Skin epidermis (tissue), 12 donors: ENCODE measurements around the gene TRRAP.
A peak's percentile ranks its signal among the peaks of the same experiment; 100 is the strongest.
"Not testable (repeated sequence)": the region's sequence is repeated elsewhere in the genome, so short reads cannot be mapped to it uniquely, and the experiment has no call there.

ENCODE experiments used
- H3K27ac ChIP-seq, 21 experiments: fragments of 200-600 bp; sonication (generic) in 11 of 21; one replicate each; pipeline ENCODE4 v1.5.0; 2020; ENCODE audit warnings: mild to moderate bottlenecking in 3 of 21, inconsistent platforms in 2 of 21, moderate library complexity in 2 of 21
- H3K4me3 ChIP-seq, 7 experiments: fragments of 200-600 bp; sonication (generic) in 2 of 7; one replicate each; pipeline ENCODE4 v1.5.0; 2020; ENCODE audit warnings: inconsistent platforms in 2 of 7, mild to moderate bottlenecking in 2 of 7, moderate library complexity in 1 of 7

TRRAP gene

GRCh38 chr7:98878365-98879197, at the start of gene TRRAP:
TRRAP (plus strand) TSS chr7:98878532; CDS start chr7:98881151, 2,619 bp downstream.
- Histone ChIP-seq H3K4me3 (peak within 1 kb of the TSS; percentile 76 to 99 (median 93)), H3K27ac (peak within 1 kb of the TSS; percentile 96 to 100 (median 99))

DNA sequence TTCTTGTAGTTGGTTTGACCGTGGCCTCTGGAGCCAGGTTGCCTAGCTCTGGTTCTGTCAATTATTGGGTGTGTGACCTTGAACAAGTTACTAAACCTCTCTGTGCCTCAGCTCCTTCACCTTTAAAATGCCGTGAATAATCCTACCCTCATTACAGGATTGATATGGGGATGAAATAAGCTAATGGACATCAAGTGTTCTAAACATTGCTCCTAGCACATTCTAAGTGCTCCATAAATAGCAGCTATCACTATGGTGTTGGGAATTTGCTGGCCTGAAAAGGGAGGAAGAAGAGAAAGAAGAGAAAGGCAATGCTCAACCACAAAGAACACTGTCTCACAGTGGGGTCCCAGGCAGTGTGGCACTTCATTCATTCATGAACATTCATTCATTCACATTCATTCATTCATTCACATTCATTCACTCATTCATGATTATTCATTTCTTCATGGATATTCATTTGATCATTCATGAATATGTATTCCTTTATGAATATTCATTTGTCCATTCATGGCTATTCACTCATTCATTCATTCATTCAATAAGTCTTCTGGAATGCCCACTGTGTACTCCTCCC, 47.3 kb upstream of the TRRAP start:
- Histone ChIP-seq H3K4me3 (no peak overlapping the region), H3K27ac (no peak overlapping the region)

GRCh38 chr7:98831641-98832221, 46.6 kb upstream of the TRRAP start:
- H3K27ac ChIP-seq, result no peak overlapping the region
- H3K4me3 ChIP-seq, result no peak overlapping the region

DNA sequence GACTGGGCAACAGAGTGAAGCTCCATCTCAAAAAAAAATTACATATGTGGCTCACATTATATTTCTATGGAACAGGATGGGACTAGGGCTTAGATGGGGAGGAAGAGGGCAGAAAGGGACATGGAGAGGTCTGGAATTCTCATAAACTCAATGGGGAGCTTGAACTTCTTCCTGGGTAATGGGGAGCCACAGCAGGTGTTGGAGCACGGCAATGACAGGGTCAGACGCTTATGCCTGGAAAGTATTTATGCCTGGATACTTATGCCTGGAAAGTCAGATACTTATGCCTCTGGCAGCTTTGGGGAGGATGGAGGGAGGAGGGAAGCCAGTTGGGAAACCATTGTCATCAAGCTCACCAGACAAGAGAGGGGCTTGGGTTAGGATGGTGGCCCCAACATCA, 45.3 kb upstream of the TRRAP start:
- H3K4me3 ChIP-seq, result no peak overlapping the region
- H3K27ac ChIP-seq, result no peak overlapping the region

GRCh38 chr7:98834949-98835348, 43.4 kb upstream of the TRRAP start:
- H3K4me3 ChIP-seq, result no peak overlapping the region
- H3K27ac ChIP-seq, result no peak overlapping the region

DNA sequence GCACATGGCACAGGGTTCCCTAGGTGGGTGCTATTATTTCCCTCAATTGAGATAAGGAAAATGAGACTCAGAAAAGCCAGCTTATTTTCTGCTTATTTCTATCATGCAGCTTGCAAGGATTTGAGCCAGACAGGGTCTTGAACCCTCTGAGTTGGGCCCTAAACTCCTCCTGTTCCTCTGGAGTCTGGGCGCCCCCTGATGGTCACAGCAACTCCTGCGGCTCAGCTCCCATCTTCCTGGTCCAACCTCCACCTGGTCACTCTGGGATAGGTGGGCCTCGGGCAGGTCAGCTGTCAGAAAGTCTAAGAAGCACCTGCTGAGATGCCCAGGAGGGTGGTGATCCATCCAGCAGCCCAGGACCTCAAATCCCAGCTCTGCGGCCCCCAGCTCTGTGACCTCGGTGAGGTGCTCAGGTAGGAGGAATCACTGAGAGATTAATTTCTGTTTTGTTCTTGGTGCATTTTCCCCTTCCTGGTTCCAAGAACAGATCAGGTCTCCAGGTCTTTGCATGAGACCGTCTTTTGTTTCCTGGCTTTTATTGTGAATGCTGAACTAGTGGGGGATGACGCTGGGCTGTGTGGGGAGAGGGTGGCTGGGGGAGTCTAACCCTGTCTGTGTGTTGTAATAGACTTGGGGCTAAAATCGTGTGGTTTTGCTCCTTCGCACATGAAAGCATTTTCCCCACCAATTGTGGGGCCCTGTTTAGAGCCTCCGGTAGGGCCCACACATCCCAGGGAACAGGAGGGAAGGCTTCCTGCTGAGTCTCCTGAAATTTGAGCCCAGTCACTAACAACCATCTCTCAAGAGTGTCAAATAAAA, 41.3 kb upstream of the TRRAP start:
- no peak overlapping the region for H3K4me3 ChIP-seq

GRCh38 chr7:98837630-98837972, 40.7 kb upstream of the TRRAP start:
- Histone ChIP-seq H3K27ac (no peak overlapping the region), H3K4me3 (no peak overlapping the region)

More for the DNA sequence above, 41.3 kb upstream of the TRRAP start:
- no peak overlapping the region for H3K27ac ChIP-seq

GRCh38 chr7:98840096-98840495, 38.2 kb upstream of the TRRAP start:
- no peak overlapping the region for H3K4me3 ChIP-seq
- no peak overlapping the region for H3K27ac ChIP-seq

GRCh38 chr7:98840722-98841121, 37.6 kb upstream of the TRRAP start:
- Histone ChIP-seq H3K27ac (no peak overlapping the region), H3K4me3 (no peak overlapping the region)

DNA sequence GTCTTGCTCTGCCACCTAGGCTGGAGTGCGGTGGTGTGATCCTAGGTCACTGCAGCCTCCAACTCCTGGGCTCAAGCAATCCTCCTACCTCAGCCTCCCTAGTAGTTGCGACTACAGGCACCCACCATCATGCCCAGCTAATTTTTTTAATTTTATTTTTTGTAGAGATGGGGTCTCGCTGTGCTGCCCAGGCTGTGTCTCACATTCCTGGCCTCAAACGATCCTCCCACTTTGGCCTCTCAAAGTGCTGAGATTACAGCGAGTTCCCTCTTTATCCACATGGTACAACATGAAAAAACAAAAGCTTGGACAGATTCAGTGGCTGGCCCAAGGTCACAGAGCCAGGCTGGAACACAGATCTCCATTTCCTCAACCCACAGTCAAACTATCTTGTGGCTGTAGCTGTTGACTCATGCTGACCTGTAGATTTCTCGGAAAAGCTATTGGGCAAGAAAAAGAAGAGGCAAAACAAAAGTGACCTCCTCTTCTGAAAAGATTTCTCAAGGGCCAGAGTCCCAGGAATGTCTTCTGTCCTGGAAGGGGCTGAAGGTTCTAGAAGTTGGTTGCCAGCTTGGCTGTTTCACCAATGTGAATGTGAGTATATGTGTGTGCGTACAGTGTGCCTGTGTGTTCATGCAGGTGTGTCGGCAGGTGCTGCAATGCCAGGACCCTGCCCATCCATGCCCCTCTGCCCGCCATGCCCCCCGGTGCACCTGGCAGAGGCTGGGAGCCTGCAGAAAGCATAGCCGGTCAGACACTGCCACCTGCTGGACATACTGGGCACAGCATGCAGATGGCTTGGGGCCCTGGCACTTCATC, 36.9 kb upstream of the TRRAP start:
- Histone ChIP-seq H3K4me3 (no peak overlapping the region), H3K27ac (no peak overlapping the region)

GRCh38 chr7:98842552-98842951, 35.8 kb upstream of the TRRAP start:
- not testable (repeated sequence) for H3K4me3 ChIP-seq, H3K27ac ChIP-seq

DNA sequence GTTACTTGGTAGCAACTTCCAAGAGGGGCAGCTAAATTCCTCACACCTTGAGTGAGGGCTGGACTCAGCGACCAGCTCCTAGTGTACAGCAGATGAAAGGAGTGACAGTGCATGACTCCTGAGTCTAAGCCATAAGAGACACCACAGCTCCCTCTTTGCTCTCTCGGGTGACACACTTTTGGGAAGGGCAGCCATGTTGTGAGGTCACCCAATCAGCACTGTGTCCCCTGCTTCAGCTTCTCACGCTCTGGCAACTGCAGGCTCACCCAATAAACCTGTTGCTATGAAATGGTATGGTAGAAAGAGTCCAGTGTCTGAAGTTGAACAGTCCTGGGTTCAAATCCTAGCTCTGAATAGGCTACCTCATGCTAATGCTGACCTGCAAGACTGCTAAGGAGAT, 29.4 kb upstream of the TRRAP start:
- Histone ChIP-seq H3K4me3 (no peak overlapping the region), H3K27ac (no peak overlapping the region)

DNA sequence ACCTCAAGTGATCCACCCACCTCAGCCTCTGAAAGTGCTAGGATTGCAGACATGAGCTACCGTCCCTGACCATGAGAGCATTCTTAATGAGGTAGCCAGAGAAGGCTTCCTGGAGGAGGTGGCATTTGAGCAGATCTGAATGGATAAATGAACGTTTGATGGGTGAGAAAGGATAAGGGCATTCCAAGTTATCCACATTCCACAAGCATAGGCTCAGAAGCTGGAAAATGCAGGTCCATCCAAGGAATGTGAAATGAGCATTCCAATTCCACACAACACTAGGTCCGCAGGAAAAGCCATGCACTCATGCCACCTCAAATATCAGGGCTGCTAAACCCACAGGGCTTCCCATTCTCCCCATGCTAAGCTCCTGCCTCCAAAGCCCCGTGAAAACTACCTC, 25.5 kb upstream of the TRRAP start:
- Histone ChIP-seq H3K4me3 (no peak overlapping the region), H3K27ac (no peak overlapping the region)

DNA sequence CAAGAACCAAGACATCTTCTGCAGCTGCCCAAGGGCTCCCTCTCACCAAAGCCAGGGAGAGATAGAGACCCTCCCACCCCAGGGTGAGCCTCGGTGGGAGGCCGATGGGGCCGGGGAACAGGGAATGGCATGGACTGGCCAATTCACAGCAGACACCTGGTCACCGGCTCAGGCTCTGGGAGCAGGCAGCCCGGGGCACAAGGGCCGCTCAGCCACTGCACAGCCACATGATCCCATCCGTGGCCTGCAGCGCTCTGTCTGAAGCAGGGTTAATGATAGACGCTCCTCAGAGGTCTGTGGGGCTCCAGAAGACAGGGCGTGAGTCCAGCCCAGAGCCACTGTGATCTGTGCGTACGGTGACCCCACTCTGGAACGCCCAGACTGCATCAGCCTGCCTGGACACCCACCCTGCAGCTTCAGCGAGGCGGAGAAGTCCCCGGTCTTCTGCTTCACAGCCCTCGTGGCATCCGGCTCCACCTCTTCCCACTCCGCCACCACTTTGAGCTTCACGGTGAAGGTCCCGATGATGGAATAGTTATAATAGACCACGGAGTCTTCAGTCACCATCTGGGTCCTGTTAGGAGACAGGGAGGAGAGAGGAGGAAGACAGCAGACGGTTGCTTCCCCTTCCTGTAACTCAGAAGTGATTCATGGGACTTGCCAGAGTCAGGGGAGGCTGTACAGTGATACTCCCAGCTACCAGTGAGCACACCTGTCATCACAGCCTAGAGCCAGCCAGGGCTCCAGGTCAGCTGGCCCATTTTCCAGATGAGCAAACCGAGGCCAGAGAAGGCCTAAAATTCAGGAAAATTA, 22.5 kb upstream of the TRRAP start:
- Histone ChIP-seq H3K27ac (no peak overlapping the region), H3K4me3 (no peak overlapping the region)

DNA sequence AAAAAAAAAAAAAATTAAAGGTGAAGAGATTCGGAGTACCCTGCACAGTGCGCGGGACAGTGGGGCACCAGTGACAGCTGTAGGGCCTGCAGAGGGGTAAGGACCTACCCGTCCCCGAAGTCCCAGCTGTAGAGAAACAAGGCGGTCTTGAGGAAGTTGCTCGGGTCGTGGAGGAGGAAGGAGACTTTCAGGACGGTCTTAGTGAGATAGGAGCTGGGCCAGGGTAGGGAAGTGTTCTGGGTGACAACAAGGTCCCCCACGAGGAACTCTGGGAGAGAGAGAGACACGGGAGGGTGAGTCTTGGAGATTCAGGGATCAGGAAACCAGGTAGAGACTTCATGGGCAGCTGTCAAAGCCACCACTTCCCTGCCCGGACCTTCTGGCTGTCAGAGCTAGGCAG, 18.3 kb upstream of the TRRAP start:
- H3K27ac ChIP-seq, result no peak overlapping the region
- no peak overlapping the region for H3K4me3 ChIP-seq

- Histone ChIP-seq H3K27ac (no peak overlapping the region), H3K4me3 (no peak overlapping the region)
Measured at GRCh38 chr7:98862203-98862602, 16.1 kb upstream of the TRRAP start.

DNA sequence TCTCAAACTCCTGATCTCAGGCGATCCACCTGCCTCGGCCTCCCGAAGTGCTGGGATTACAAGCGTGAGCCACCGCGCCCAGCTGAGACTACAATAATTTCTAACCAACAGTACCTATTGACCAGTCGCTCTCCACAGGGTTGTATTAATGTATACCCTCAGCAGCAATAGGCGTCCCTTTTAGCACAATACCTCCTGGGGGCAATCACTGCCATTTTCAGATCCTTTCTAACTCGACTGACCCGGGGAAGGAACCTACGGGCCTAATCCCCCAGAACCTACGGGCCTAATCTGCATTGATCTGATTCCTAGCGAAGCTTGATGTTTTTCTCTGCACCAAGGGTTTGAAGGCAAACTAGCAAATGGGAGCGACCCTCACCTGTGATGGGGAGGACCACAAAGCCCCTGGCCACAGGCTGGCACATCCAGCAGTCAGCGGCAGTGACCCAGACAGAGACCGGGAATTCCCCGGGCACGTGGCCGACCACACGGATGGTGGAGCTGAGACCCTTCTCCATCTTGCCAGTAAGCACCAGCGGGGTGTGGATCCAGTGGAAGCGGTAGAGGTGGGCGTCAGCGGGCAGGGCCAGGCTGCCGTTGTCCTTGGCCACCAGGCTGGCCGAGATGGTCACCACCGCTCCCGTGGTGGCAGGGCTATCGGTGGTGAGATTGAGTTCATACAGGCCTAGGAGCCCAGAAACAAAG, 15.5 kb upstream of the TRRAP start:
- no peak overlapping the region for H3K27ac ChIP-seq
- H3K4me3 ChIP-seq, result no peak overlapping the region

GRCh38 chr7:98863601-98864000, 14.7 kb upstream of the TRRAP start:
- Histone ChIP-seq H3K27ac (no peak overlapping the region), H3K4me3 (no peak overlapping the region)
